SK-MEL-5 (cell line): ENCODE results near the gene VIPR2. TPM values are rescaled to one million over a fixed set of nuclear protein-coding genes. Genes with fewer than 3 reads are reported as not detected.

Experiments used
- DNase-seq: peaks from one replicate; pipeline ENCODE4 v3.0.0-alpha.2; 2016; ENCODE audit warnings: low read depth, low spot score
- in situ Hi-C: cut with HindIII; loops from 2 replicates; pipeline ENCODE4 v1.10.0; 2016; ENCODE audit warnings: low sequenced_read_pairs, high pct_unique_total_duplicates, low pct_unique_long_range_greater_than_20kb
- total RNA-seq: library from RNA; depleted of rRNA; stranded (reverse); fragments of >200 nt; shearing (Covaris generic); gene quantifications from 2 replicates; pipeline ENCODE4 v1.2.3, GENCODE V29; 2014

VIPR2 gene
- total RNA-seq, 1 experiment from 2014 or later: not detected

DNA sequence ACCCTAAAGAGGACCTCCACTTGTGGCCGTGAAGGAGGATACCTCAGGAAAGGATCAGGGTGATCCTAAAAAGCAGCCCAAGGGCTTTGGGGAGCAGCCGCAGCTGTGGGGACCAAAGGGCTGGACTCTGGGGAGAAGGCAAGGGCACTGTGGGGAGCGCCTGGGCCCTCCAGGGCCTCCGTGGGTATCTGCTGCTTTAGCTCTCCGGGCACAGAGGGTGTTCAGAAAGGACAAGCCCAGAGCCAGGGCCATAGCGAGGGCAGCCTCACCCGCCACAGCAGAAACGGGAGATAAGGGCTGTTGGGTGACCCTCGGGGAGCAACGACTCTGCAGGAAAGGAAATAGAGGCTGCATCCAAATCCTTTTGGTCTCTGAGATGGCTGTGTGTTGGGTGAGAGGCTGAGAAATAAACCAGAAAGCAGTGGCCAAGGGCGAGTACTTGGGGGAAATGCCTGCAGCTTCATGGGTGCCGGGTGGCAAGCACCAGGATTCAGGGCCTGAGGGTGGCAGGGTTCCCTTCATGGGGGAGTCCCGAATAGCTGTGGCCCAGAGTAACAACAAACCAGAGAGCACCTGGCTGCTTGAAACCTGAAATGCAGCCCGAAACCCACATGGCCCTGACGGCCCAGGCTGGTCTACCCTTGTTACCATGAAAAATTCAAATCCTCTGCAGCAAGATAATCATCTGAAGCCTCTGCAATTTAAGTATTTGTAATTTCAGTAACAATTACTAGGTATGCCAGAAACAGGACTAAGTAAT is 95.2 kb downstream of the VIPR2 start:
- DNase-seq: no peak
- in situ Hi-C loops: no loop called here

- in situ Hi-C loops: no loop called here
- DNase-seq: no peak
These were observed 96.0 kb downstream of the VIPR2 start for GRCh38 chr7:159048656-159049055.

DNA sequence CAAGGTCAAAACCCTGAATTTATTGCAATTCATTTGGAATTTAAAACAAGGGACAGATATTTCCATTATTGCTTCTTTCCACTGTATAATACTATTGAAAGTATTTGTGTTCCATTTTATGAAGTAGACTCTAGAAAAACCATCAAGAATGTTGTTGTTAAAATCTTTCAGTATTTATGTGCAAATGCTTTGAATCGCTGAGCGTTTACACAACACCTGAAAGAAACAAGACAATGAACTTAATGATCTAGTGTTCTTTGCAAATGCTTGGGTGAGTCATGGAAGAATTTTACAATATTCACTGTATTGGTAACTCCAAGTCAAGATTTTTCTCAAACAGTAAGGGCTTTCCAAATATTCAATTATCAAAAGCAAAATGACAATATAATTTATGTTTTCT is 97.1 kb downstream of the VIPR2 start:
- in situ Hi-C loops: no loop called here
- DNase-seq: no peak

GRCh38 chr7:159046300-159046699 is 98.4 kb downstream of the VIPR2 start:
- in situ Hi-C loops: no loop called here
- DNase-seq: peak; percentile 56

GRCh38 chr7:159045839-159046238 is 98.8 kb downstream of the VIPR2 start:
- in situ Hi-C loops: no loop called here
- DNase-seq: no peak

- DNase-seq: no peak
- in situ Hi-C loops: no loop called here
These were observed 102.0 kb downstream of the VIPR2 start for GRCh38 chr7:159042581-159043101.

DNA sequence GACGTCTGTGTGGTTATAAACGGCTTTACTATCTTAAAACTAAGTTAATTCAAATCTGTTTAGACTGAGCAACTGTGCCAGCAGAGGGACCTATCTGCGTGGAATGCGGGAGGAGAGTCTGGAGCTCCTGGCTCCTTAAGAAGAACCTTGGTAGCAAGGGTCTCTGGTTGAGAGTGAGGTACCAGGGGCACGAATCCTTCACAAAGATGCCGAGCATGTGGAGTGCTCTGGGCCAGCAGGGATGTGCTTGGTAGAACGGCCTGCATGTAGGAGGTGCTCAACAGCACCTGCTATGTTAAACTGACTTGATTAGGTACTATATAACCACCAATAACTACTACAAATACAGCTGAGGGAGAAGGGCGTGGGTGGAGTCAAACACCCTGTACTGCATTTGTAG is 102.6 kb downstream of the VIPR2 start:
- no peak for DNase-seq
- in situ Hi-C loops: no loop called here

DNA sequence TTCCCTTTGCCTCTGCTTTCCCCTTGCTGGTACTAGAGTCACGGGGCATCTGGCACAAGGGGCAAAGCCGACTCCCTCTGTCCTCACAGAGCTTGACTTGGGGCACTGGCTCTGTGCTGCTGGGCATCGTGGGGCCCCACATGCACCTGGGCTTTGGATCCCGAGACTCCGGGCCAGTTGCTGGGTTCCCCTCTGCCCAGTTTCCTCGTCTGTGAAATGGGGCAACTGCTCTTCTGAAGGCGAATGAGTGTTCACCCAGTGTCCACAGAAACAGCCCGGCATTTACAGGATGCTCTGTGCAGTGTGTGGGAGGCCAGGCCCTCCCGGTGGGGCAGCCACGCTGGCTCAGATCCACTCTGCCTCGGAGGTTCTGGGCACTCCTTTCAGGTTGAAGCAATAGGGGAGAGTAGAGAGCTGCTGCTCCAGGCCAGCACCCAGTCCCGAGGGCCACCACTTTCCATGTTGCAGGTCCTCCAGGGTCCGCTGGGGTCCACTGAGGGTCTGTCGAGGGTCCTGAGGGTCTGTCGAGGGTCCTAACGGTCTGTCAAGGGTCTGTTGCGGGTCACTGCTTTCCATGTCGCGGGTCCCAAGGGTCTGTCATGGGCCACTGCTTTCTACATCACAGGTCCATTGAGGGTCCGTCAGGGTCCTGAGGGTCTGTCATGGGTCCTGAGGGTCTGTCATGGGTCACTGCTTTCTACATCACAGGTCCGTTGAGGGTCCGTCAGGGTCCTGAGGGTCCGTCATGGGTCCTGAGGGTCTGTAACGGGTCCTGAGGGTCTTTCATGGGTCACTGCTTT is 103.6 kb downstream of the VIPR2 start:
- in situ Hi-C loops: no loop called here
- DNase-seq: no peak

GRCh38 chr7:159040146-159040545 is 104.5 kb downstream of the VIPR2 start:
- no peak for DNase-seq
- in situ Hi-C loops: no loop called here

GRCh38 chr7:159039716-159040115 is 105.0 kb downstream of the VIPR2 start:
- in situ Hi-C loops: no loop called here
- DNase-seq: no peak

GRCh38 chr7:159038066-159038465 is 106.6 kb downstream of the VIPR2 start:
- DNase-seq: no peak
- in situ Hi-C loops: no loop called here

GRCh38 chr7:159036916-159037605 is 107.6 kb downstream of the VIPR2 start:
- in situ Hi-C loops: no loop called here
- DNase-seq: no peak

DNA sequence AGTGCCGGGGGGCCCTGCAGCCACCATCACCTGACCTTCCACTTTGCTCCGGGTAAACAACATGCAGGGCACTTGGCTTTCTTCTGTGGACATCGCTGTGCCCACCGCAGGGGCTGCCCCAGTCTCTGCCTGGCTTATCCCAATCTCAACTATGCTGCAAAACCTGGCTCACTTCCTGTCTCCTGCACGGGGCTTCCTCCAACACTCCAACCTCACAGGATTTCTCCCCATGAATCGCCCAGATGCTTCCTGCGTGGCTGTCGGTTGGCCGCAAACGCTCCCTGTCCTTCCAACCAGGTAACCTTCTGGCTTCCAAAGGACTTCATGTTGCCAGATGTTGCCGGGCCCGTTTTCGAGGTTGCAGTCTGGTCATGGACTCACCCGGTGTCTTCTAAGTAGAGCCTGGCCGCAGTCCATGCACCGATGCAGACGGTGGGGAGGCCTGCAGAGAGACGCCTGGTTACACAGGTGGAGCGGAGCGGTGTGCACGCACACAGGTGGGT is 109.0 kb downstream of the VIPR2 start:
- no peak for DNase-seq
- in situ Hi-C loops: no loop called here

GRCh38 chr7:159034988-159035387 is 109.7 kb downstream of the VIPR2 start:
- in situ Hi-C loops: no loop called here
- DNase-seq: no peak

GRCh38 chr7:159034394-159034793 is 110.3 kb downstream of the VIPR2 start:
- DNase-seq: no peak
- in situ Hi-C loops: no loop called here

- in situ Hi-C loops: no loop called here
- no peak for DNase-seq
These were observed 110.7 kb downstream of the VIPR2 start for GRCh38 chr7:159033956-159034355.

DNA sequence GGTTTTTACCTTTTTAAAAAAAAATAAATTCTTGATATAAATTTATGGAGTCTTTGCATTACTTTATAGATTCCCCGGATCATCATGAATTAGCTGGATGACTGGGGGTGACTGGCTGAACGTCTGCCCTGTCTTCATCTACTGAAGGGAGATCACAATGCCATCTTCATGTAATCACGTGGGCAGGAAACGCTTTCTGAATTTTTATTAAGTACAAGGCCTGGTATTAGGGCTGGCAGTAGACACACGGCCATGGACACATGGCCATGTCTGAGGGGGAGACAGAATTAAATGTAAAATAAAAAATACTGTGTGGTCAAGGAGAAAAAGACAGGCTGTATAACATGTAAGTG is 111.2 kb downstream of the VIPR2 start:
- in situ Hi-C loops: no loop called here
- DNase-seq: no peak

DNA sequence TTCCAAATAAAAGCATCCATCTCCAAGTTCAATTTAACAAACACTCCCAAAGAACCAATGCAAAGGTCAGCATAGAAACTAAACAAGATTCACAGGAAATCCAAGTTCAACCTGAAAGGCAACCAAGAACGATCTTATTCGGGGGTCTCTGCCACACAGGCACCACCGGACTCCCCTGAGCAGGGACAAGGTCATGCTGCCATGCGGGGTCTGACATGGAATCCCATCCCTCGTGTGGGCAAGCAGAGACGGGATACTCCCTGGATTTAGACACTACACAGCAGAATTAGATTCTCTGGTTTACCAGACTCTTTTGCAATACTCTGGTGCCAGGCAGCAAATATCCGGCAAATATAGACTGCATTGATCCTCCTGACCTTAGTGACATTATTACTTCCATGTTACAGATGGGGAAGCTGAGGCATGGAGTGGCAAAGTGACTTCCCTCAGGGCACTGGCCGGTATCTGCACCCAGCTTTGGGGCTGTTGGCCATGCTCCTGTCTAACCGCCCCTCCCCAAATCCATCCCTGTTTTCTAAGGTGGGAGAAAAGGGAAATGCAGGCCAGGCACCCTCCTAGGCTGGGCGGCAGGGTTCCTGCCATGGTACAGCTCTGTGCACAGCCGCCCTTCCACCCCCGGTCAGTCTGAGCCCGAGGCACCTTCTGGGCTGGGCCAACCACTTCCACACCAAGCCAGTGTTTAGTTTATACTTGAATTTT is 111.8 kb downstream of the VIPR2 start:
- DNase-seq: no peak
- in situ Hi-C loops: no loop called here
